GM21423 (cell line): Measurements from ENCODE around the gene RDH12.
"Not testable (repeated sequence)": the region's sequence is repeated elsewhere in the genome, so short reads cannot be mapped to it uniquely, and the experiment has no call there.

ENCODE experiments used
- ATAC-seq: cut with Tn5 transposase; IDR thresholded peaks from one replicate; pipeline ENCODE4 v1.9.1; 2021; ENCODE audit warnings: mild to moderate bottlenecking, moderate library complexity; ENCODE audit not compliant: unreplicated experiment

The RDH12 gene

DNA sequence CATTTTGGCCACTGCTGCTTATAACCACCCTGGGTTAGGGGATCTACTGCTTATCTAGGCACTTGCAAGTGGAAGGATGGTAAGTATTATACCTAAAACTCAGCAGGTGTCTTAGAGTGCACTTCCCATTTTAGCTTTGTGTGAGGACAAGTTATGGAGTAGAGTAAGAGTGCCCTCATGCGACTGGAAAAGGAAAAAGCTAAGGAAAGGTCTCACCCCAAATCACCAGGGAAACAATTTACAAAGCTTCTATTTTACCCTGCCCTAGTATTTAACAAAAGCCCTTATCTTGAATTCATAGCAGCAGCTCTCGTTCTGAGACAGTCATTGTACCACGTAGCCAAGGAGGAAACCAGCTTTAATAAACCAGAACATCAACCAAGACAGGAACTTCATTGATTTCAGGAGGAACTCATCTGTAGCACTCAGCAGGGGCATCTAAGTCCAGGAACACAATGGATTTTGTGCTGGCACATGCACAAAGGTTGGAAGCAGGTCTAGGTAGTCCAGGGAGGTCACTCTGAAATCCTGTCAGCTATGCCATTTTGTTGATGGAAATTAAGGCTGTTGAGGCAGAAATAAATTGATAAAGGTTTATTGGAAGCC lies 2.9 kb downstream of the RDH12 start:
- no peak for ATAC-seq

- ATAC-seq, result no peak
Observed at GRCh38 chr14:67705211-67705610, 3.5 kb downstream of the RDH12 start.

- not testable (repeated sequence) for ATAC-seq
Observed at GRCh38 chr14:67709346-67709745, 7.7 kb downstream of the RDH12 start.

DNA sequence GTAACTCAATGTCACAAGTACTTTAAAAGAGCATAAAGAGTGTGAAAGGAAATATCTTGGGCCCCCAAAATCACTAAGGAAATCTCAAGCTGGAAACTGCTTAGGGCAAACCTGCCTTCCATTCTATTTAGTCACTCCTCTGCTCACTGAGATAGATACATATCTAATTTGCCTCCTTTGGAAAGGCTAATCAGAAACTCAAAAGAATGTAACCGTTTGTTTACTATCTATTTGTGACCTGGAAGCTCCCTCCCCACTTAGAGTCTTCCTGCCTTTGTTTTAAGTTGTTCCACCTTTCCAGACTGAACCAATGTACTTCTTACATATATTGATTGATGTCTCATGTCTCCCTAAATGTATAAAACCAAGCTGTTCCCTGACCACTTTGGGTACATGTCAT lies 8.1 kb downstream of the RDH12 start:
- not testable (repeated sequence) for ATAC-seq

GRCh38 chr14:67710209-67710608 lies 8.5 kb downstream of the RDH12 start:
- ATAC-seq, result no peak

DNA sequence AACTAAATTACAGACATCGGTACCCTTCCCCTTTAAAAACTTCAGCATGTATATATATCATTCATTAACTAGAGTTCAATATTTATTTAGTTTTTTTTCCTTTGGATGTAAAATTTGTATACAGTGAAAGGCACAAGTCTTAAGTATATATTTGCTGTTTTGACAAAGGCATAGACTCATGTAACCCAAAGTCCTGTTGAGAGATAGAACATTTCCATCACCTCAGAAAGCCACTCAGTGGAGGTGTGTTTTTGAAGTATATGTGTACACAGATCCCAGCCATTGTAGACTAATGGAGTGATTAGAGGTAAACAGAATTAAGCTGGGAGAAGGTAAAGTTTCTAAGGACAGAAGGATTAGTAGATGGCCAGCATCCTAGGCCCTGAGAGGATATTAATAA lies 15.4 kb downstream of the RDH12 start:
- ATAC-seq, result no peak

GRCh38 chr14:67718265-67718664 lies 16.6 kb downstream of the RDH12 start:
- no peak for ATAC-seq

DNA sequence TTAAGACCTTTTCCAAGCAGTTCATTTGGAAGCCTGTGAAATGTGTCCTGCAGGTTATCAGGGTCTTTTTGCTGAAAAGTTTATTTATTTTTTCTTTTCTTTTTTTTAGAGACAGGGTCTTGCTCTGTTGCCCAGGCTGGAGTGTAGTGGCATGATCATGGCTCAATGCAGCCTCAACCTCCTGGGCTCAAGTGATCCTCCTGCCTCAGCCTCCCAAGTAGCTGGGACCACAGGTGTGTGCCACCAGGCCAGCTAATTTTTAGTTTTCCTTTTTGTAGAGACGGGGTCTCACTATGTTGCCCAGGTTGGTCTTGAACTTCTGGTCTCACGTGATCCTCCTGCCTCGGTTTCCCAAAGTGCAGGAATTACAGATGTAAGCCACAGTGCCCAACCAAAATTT lies 17.7 kb downstream of the RDH12 start:
- ATAC-seq, result not testable (repeated sequence)

- no peak for ATAC-seq
Observed at GRCh38 chr14:67719866-67720265, 18.2 kb downstream of the RDH12 start.

GRCh38 chr14:67721875-67722274 lies 20.2 kb downstream of the RDH12 start:
- no peak for ATAC-seq

DNA sequence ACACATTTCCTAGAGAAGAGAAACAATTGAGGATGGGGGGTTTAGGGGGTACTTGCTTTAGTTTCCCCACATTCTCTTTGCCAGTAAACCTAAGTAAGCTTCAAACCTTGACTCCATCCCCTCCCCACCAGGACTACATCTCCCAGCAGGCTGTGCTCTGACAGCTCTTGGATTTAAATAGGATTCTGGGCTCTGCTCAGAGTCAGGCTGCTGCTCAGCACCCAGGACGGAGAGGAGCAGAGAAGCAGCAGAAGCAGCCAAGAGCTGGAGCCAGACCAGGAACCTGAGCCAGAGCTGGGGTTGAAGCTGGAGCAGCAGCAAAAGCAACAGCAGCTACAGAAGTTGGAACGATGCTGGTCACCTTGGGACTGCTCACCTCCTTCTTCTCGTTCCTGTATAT lies 20.6 kb downstream of the RDH12 start:
- ATAC-seq, result no peak

GRCh38 chr14:67725171-67725570 lies 23.5 kb downstream of the RDH12 start:
- no peak for ATAC-seq

GRCh38 chr14:67727361-67727760 lies 25.7 kb downstream of the RDH12 start:
- no peak for ATAC-seq

- no peak for ATAC-seq
Observed at GRCh38 chr14:67728258-67728657, 26.6 kb downstream of the RDH12 start.

- ATAC-seq, result no peak
Observed at GRCh38 chr14:67729072-67729885, 27.6 kb downstream of the RDH12 start.

DNA sequence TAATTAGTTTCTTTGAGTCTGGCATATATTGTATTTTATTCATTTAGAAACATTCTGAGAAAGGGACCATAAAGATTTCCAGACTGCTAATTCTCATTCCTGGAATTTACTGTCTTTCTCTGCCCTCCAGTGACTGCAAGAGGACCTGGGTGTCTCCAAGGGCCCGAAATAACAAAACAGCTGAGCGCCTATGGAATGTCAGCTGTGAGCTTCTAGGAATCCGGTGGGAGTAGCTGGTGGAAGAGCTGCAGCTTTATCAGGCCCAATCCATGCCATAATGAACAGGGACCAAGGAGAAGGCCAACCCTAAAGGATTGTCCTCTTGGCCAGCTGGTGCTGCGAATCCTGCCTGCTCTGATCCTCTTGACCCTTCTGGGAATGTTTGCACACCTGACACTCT lies 31.9 kb downstream of the RDH12 start:
- no peak for ATAC-seq

DNA sequence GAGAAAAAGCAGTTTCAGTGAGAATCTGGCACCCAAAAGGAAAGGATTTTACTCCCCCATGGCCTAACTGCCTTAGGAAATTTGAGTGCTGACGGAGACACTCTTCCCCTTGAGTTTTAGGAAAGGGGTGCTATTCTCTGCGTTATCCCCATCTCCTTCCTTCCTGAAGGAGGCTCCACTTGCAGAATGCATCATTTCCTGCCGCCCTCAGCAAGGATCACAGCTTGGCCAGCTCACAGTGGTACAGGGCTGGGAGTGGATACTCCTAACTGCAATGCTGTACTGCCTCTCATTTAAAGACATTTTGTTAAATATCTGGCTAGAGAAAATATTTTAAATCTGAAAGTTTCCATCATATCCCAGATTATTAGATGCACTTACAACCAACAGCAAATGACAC lies 33.0 kb downstream of the RDH12 start:
- ATAC-seq, result no peak

DNA sequence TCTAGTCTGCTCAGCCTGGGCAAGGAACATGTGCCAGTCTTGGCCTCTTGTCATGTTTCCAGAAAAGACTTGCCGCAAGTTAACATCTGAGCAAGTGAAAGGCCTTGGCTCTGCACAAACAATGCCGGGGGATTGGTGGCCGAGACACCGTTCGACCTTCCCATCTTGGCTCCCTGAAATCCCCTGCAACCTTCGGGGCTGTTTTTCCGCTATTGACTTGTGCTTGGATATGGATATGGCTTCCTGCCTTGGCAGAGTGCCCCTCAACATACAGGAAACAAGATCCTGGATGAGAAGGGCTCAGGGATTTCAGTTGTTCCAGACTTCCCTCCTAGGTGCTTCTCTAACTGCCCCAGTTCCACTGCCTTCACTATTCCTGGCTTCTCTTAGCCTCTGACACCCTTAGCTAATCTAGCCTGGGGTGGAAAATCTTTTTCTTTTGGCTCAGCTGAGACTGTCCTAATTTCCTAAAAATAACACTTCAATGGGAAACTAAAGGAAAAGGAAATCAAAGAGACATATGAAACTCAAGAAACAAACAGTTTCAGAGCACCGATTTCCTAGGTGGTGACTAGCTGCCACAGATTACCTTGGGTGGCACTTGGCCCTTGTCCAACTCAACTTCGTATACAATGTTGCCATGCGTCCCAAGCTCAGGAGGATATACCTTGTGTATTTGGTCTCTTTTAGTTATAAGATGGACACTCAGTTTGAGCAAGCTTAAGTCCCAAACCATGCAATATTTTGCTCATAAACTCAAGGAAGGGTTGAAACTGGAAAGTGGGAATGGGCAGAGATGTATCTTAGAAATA lies 33.9 kb downstream of the RDH12 start:
- ATAC-seq, result no peak

- no peak for ATAC-seq
Observed at GRCh38 chr14:67736771-67737170, 35.1 kb downstream of the RDH12 start.

GRCh38 chr14:67738740-67739504 lies 37.2 kb downstream of the RDH12 start:
- no peak for ATAC-seq

GRCh38 chr14:67744046-67744445 lies 42.4 kb downstream of the RDH12 start:
- no peak for ATAC-seq
